ES-I3 (cell line): ENCODE results near the gene IFNA8.
"Not testable (repeated sequence)": the region's sequence is repeated elsewhere in the genome, so short reads cannot be mapped to it uniquely, and the experiment has no call there.

Source experiments
- H3K36me3 ChIP-seq: 2 replicates; pipeline ENCODE4 v1.6.1; 2013; ENCODE audit warnings: mild to moderate bottlenecking, low read length, control low read depth, moderate library complexity; ENCODE audit not compliant: insufficient read depth
- H3K4me1 ChIP-seq: 2 replicates; pipeline ENCODE4 v1.6.1; 2013; ENCODE audit warnings: mild to moderate bottlenecking, control low read depth, low read length; ENCODE audit not compliant: insufficient read depth
- H3K9ac ChIP-seq: 2 replicates; pipeline ENCODE4 v1.6.1; 2013; ENCODE audit warnings: low read depth, mild to moderate bottlenecking, low read length, moderate library complexity
- H3K9me3 ChIP-seq: 2 replicates; pipeline ENCODE4 v1.6.1; 2013; ENCODE audit warnings: mild to moderate bottlenecking, low read length, moderate library complexity; ENCODE audit not compliant: control insufficient read depth, insufficient read depth

IFNA8 gene

DNA sequence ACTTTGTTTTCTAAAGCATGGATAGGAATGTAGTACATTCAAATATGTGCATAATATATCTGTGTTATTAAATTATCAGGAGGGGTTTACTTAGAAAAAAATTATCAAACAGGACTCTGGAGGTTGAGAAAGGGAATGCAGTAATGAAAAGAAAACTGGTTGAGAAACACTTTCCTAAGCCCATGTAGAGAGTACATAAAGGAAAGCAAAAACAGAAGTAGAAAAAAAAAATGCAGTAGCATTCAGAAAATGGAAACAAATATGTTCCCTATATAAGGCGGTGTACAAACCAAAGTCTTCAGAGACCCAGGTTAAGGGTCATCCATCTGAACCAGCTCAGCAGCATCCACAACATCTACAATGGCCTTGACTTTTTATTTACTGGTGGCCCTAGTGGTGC lies at the start of gene IFNA8:
Gene IFNA8, plus strand, starts transcription at position 301 of the 400 bp plus-strand sequence. Its CDS starts 60 bp downstream, at position 361.
- Histone ChIP-seq H3K9ac (no peak within 1 kb of the TSS), H3K4me1 (no peaks in the 10 kb centered on the region), H3K9me3 (no peaks in the 10 kb centered on the region), H3K36me3 (no peaks in the 10 kb centered on the region)

DNA sequence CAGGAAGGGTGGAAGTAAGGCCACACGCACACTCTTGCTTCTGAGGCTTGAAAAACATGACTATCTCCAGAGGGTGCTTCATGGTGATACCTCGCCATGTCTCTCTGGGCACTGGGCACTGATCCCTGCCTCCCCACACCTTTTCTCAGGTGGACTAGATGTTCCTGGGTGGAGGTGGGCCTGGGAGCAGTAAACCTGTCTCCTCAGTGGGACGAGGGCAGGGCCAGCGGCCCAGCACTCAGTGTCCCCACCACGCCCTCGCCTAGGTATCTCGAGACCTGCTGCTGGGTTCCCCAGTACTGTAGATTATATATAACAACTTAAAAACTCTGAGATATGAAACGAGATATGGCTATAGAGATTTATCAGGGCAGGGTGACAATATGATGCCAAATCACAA lies 46.6 kb upstream of the IFNA8 start:
- no peak overlapping the region for H3K9ac ChIP-seq
- H3K36me3 ChIP-seq = no peaks in the 10 kb centered on the region
- H3K4me1 ChIP-seq = no peaks in the 10 kb centered on the region
- no peaks in the 10 kb centered on the region for H3K9me3 ChIP-seq

DNA sequence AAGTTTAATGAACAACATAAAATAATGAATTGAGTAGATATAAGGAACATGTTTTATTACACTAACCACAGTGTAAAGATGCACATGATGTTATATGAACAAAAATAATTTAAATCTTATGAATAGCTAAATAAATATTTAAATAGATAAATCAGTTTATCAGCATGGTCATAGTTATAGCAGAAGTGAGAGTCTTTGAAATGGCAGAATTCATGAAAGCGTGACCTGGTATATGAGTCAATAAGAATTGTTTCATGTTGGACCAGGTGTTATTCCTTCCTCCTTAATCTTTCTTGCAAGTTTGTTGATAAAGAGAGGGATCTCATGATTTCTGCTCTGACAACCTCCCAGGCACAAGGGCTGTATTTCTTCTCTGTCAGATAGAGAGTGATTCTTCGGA lies 41.7 kb upstream of the IFNA8 start:
- not testable (repeated sequence) for H3K4me1 ChIP-seq, H3K9me3 ChIP-seq, H3K36me3 ChIP-seq, H3K9ac ChIP-seq

DNA sequence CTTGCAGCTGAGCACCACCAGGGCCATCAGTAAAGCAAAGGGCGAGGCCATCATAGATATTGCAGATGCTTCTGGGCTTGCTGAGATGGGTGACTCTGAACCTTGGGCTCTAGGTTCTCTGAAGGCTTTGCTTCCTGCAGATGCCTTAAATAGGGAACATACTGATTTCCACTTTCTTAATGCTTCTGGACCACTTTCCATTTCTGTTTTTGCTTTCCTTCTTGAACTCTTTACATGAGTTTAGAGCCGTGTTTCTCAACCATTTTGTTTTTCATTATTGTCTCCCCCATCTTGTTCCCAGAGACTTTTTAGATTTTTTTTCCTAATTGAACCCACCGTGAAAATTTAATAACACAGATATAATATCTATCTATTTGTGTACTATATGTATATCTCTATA lies 41.0 kb upstream of the IFNA8 start, which contains the start of gene IFNA13:
Gene IFNA13, minus strand, starts transcription at position 101 of the 400 bp plus-strand sequence. Its CDS starts 47 bp downstream, at position 54.
- H3K9ac ChIP-seq = no peak within 1 kb of the TSS
- H3K9me3 ChIP-seq = no peaks in the 10 kb centered on the region

DNA sequence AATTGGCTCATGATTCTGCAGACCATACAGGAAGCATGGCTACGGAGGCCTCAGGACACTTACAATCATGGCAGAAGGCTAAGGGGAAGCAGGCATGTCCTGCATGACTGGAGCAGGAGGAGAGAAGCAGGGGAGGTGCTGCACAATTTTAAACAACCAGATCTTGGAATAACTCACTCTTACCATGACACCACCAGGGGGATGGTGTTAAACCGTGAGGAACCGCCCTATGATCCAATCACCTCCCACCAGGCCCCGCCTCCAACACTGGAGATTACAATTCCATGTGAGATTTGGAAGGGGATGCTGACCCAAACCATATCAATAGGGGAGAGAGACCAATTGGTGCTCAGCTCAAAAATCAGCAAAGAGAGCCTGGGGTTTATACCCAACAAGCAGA lies 37.5 kb upstream of the IFNA8 start:
- H3K9ac ChIP-seq, H3K4me1 ChIP-seq, H3K36me3 ChIP-seq, H3K9me3 ChIP-seq: not testable (repeated sequence)

More for the DNA sequence above, 41.0 kb upstream of the IFNA8 start, which contains the start of gene IFNA13:
- Histone ChIP-seq H3K36me3 (no peaks in the 10 kb centered on the region), H3K4me1 (no peaks in the 10 kb centered on the region)

DNA sequence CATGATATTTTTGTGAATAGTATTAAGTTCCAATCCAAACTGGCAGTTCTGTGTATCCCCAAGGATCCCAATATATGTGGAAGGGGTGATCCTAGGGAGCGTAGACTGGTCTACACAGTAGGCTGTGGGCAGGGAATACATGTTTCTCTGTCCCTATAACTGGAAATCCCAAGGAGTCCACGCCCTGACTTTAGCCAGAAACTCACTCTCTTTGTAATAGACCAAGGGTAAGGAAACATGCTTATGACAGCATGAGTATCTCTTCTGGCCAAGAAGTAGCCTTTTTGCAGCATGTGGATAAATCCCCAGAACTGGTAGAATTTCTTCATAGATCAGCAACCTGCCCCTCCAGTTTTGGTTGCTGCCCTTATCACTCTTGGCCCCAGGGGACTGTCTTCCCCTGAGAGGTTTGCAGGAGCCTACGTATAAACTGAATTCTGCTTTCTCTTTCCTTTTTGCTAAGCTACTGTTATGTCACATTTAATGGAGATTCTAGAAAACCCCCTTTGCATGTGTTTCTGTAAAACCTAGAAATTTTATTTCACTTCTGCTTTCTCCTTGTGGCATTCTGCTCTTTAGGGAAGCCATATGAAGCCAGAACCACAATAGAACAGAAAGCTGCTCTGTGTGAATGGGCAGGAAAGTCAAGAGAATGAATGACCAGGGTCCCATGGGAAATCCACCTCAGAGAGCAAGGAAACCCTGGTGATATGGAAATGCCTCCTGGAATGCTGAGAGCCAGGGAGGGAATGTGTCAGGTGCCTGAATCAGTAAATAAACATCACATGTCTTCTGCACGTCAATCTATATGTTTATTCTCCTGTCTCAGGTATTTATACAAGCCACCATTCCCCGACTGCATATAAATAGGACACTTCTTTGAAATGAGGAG lies 27.2 kb upstream of the IFNA8 start:
- H3K9me3 ChIP-seq = no peaks in the 10 kb centered on the region
- no peaks in the 10 kb centered on the region for H3K36me3 ChIP-seq
- H3K9ac ChIP-seq = no peak overlapping the region
- H3K4me1 ChIP-seq = peaks cover 10% of the 10 kb centered on the region

DNA sequence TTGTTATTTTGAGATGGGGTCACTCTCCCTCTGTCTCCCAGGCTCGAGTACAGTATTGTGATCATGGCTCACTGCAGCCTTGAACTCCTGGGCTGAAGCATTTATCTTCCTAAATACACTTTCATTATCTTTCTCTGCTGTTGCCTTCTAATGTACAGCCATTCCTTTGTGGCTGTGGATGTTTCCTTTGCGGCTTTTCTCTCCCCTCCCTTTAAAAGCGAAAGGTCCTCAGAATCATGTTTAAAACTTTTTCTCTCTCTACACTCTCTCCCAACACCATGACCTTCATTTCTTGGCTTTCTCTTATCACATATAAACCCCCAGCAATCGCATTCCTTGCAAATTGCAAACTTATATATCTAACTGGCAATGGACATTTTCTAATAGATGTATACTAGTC lies 25.3 kb upstream of the IFNA8 start:
- H3K4me1 ChIP-seq = peaks cover 10% of the 10 kb centered on the region
- H3K9ac ChIP-seq = no peak overlapping the region
- no peaks in the 10 kb centered on the region for H3K36me3 ChIP-seq
- no peaks in the 10 kb centered on the region for H3K9me3 ChIP-seq

DNA sequence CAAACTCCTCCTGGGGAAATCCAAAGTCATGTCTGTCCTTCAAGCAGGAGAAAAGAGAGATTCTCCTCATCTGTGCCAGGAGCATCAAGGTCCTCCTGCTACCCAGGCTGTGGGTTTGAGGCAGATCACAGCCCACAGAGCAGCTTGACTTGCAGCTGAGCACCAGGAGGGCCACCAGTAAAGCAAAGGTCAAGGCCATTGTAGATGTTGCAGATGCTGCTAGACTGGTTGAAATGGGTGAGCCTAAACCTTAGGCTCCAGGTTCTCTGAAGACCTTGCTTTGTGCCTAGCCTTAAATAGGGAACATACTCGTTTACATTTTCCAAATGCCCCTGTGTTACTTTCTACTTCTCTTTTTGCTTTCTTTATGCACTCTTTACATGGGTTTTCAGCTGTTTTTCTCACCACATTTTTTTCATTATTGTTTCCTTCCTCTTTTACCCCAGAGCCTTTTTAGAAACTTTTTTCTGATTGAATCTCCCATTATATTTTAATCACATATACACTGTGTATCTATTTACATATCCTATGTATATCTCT lies 23.7 kb upstream of the IFNA8 start, which contains the start of gene IFNA2:
Gene IFNA2, minus strand, starts transcription at position 268 of the 540 bp plus-strand sequence. Its CDS starts 69 bp downstream, at position 199.
- Histone ChIP-seq H3K9ac (no peak within 1 kb of the TSS), H3K9me3 (no peaks in the 10 kb centered on the region), H3K4me1 (peaks cover 10% of the 10 kb centered on the region), H3K36me3 (no peaks in the 10 kb centered on the region)

DNA sequence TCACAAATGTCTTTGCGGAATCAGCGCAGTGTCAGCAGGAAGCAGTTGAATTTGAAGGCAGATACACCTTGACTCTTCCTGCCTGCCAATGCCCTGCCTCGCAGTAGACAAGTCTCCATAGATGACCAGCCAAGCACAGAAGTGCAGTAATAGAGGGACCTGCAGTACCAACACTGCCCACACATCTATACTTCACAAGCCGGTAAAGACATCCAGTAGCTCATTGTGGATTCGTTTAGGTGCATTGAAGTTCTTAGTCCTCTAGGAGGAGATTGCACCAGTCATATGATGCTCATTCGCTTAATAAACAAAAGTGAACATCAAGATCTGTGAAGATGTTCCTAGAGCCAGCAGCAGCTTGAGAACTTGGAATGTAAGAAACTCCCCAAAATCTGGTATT lies 16.6 kb upstream of the IFNA8 start:
- H3K36me3 ChIP-seq = no peaks in the 10 kb centered on the region
- H3K4me1 ChIP-seq = no peaks in the 10 kb centered on the region
- no peak overlapping the region for H3K9ac ChIP-seq
- H3K9me3 ChIP-seq = no peaks in the 10 kb centered on the region

DNA sequence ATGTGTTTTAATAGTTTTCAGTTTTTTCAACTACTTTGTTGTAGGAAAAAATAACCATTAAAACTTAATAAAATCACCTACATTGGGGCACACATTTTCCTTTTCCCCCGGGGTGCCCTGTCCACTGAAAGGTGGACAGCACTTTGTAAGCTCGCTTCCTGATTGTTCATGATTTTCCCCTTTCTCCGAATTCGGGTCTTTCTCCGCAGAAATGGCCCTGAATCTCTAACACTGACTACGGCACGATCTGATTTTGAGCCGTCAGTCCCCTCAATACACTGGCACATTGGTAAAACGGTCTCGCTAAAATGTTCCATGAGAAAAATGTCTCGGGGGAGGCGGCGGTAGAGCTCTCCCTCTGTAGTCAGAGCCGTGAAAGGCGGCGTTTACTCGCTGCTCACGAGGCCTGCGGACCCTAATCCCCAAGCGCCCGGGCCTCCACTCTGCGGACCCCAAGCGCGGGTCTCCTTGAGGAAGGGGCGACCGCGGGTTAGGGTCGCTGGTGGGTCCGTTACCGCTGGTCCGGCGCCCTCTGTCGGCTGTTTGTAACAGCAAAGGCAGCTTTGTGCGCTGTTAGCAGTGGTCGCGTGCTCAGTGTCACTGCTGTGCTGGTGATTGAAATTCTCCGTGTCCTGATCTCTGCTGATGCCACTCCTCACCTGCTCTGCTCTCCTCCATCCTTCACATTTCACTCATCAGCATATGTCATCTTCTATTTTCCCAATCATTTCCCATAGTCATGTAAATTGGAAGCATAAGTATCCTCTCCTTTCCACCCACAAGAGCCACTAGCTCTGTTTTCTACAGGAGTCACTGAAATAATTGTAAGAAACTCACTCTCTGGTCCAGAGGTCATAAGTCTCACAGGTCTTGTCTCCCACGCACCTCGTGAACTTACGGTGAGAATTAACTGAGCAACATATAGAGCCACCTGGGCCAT lies 12.9 kb upstream of the IFNA8 start:
- Histone ChIP-seq H3K9ac (peak overlapping the region; percentile 82), H3K9me3 (no peaks in the 10 kb centered on the region), H3K36me3 (no peaks in the 10 kb centered on the region), H3K4me1 (no peaks in the 10 kb centered on the region)

DNA sequence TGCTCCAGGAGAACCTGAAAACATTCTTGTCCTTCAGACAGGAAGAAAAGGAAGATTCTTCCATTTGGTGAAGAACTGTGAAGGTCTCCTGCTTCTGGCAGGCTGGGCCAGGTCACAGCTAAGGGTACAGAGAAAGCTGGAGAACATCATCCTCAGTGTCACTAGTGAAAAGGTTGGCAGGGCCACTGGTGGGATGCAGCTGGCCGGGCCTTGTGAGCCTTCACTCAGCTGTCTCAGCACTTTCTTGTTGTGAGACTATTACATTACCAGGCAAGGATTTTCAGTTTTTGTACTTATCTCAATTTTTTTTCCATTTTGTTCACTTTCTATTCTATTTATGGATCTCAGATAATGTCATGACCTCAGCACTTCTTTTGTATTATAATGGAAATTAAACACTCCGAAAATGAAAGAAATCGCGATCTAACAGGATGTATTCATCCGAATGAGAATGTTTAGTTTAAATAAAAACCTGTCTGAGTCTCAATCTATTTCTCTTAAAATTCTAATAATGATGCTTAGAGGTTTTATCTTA lies 9.9 kb upstream of the IFNA8 start:
- Histone ChIP-seq H3K4me1 (0 out of 2 replicates have a peak, but pooled peaks cover 3% of the 10 kb centered on the region), H3K9me3 (no peaks in the 10 kb centered on the region), H3K9ac (no peak overlapping the region), H3K36me3 (no peaks in the 10 kb centered on the region)

DNA sequence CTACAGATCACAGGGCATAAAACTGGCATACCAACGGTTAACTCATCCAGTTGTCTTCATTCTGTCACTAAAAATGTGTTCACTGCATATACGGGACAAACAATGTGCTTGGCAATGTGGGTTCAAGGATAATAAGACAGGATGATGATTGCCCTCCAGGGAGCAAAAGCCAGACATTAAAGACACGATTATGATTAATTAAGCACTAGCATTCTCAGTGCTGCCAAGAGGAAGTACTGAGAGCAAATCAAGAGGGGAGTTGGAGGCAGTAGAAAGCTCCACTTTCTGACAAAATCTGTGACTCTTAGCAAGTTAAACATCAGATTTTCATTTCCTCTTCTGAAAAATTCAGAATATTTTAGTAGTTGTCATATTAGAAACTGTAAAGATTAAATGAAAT lies 9.0 kb upstream of the IFNA8 start:
- Histone ChIP-seq H3K9ac (no peak overlapping the region), H3K9me3 (no peaks in the 10 kb centered on the region), H3K4me1 (0 out of 2 replicates have a peak, but pooled peaks cover 3% of the 10 kb centered on the region), H3K36me3 (no peaks in the 10 kb centered on the region)

DNA sequence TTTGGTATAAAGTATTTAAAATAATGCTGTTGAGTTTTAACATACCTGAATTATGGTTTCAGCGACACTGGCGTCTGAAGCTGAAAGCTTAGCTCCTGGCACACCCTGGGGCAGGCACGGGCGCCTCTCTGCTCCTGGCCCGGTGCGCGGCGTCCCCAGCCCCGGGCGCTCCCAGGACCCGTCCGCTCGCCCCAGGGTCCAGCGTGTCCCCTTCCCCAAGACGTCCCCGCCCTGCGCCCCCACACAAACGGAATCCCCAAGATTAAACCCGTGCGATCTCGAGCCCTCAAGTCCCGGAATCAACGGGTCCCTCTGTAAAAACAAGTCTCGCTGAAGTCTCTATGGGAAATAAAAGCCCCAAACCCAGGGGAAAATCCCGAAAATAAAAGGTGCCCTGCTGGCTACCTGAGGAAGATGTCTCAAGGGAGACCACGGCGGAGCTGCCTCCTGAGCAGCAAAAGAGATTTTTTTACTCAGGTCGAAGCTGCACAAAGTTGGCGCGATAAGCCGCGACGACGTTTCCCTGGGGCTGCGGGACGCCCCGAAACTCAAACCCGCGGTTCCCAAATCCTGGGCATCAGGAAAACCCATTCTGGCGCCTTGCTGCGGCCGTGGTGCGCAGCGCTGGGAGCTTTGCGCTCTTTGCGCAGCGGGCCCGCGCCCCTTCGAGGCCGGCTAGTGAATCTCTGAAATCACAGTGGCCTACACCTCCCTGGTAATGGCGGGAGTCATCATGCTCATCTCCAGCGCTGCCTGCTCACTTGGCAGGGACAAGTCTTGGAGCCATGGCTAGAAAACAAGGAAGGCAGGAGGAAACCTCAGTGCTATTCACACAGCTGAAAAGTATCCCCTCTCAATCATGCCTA lies 6.3 kb upstream of the IFNA8 start:
- Histone ChIP-seq H3K4me1 (0 out of 2 replicates have a peak, but pooled peaks cover 3% of the 10 kb centered on the region), H3K36me3 (no peaks in the 10 kb centered on the region), H3K9me3 (no peaks in the 10 kb centered on the region), H3K9ac (peak overlapping the region; percentile 65)
